NOMO-1 treated with dmso at 0.1 percent for 144 hours (cell line): Measurements from ENCODE around the gene TMPRSS3.

Source experiments
- DNase-seq: peaks from one replicate; lab custom pipeline; 2025; ENCODE audit not compliant: unreplicated experiment; lab: John Stamatoyannopoulos, UW

The TMPRSS3 gene

DNA sequence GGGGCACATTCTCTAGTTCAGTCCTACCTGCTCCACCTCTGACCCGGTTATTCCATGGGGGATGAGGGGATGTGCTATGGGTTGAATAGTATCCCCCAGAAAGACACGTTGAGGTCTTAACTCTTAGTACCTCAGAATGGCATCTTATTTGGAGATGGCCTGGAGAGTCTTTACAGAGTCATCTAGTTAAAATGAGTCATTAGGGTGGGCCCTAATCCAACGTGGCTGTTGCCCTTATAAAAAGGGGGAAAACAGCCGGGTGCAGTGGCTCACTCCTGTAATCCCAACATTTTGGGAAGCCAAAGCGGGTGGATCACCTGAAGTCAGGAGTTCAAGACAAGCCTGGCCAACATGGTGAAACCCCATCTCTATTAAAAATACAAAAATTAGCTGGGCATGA lies 5.7 kb downstream of the TMPRSS3 start:
- no peak for DNase-seq

DNA sequence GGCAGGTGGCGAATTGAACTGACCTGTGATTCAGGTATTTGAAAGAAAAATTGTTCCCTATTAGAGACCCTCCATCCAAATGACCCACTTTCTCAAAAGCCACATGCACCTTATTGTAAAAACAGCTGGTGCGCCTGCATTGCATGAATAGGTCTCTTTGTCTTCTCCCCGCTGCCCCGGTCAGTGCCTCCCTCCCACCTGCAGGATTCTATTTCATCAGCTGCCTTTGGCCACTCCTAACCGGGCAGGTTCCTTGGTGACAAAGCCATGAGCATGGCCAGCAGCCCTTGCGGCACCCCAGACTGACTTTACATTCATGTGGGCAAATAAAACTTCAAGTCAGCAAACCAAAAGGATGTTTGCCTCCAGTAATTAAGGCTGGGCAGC lies 6.4 kb downstream of the TMPRSS3 start:
- DNase-seq, result no peak

- no peak for DNase-seq
Measured at GRCh38 chr21:42388740-42389448, 7.0 kb downstream of the TMPRSS3 start.

GRCh38 chr21:42387843-42388340 lies 8.0 kb downstream of the TMPRSS3 start:
- DNase-seq, result no peak

GRCh38 chr21:42387164-42387563 lies 8.7 kb downstream of the TMPRSS3 start:
- no peak for DNase-seq

- DNase-seq, result no peak
Measured at GRCh38 chr21:42386034-42386591, 9.7 kb downstream of the TMPRSS3 start.

DNA sequence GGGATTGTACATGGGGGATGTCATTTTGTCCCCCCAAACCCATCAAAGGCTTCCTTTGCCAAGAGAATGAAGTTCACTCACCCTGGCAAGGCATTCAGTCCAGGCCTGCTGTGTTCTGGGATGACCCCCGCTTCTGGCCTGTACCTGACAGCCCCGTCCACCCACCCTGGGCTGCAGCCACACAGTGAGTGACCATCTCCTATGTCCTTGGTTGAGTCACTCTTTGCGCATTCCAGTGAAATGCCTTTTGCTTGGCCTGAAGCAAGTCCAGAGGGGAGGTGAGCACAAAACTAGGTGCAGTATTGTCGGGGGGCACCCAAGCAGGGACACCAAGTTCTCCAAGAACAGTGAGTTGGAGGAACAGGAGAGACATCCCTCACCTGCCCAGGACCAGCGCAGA lies 10.2 kb downstream of the TMPRSS3 start:
- DNase-seq, result no peak

DNA sequence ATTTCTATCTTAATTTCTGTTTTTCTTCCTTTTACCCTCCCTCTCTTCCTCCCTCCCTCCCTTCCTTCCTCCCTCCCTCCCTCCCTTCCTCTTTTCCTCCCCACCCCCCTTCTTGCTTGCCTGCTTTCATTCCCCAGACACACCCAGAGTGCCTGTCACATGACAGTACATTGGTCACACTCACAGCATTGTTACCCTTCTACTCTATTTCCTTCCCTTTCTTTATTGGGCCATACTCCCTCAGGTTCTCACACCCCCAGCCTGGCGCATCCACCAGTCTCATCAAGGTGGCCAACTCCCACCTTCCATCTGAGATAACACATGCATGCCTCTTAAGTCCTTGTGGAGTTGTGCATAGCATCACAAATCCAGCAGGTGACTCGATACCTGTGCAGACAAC lies 10.9 kb downstream of the TMPRSS3 start:
- DNase-seq, result no peak

GRCh38 chr21:42384156-42384945 lies 11.5 kb downstream of the TMPRSS3 start:
- DNase-seq, result no peak

DNA sequence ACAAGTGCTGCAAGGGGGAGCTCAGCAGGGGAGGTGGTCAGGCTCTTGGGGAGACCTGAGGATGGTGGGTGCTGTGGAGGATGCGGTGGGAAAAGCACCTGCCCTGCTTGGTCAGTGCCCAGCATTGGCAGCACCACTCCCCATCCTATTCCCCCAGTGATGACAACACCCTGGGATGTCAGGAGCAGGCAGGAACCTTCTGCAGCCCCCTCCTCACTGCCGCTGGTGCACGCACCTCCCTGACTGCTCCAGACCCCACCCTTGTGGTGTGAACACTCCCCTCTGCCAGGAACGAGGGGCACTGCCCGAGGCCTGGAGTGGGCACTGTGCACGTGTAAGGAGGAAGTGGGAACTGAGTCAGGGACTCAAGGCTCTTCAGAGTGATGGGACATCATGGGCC lies 12.5 kb downstream of the TMPRSS3 start:
- DNase-seq, result no peak

DNA sequence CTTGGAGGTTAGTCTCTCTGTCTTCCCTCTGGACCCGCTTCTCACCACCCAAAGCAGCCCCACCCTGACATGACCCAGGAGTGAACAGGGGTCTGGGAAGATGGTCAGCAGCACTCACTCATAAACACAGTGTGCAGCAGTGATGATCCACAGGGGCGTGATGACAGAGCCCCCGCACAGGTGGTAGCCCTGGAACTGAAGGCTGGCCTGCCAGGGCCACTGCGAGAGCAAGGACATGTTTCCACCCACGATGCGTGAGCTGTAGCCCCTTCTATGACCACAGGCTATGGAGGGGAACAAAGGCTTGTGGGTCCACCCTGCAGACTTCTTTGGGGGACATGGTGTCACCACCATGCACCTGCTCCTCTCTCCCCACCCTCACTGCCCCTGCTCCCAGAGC lies 12.9 kb downstream of the TMPRSS3 start:
- no peak for DNase-seq

GRCh38 chr21:42381347-42381984 lies 14.4 kb downstream of the TMPRSS3 start:
- peak; percentile 10 for DNase-seq

DNA sequence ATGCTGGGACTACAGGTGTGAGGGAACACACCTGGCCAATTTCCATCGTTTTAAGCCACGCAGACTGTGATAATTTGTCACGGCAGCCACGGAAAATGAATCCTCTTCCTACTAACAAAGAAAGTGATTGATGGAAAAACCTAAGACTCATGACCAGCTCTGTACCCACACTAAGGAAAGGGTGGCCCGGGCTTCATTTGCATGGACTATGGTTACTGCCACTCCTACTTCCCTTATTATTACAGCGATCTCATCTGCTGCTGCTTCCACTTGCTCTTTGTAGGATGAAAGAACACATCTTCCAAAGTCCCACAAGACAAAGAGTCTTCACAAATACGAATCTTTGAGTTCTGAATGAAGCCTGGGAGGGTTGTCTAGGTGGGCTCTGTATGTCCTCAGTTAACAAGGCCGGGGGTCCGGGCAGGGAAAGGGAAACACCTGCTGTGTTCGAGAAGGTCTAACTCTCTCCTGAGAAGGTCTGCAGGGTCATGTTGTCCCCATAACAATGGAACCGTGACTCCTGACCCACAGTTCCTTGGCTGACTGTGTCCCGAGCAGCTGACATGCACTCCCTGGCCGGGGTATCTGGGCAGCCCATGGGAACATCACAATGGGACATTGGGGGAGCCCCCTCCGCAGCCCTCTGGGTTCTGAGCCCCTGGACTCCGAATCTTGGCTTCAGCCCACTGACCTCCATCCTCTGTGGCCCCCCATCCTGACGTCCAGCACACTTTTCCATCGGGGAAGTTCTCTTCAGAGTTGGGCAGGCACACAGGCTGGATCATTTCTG lies 16.2 kb downstream of the TMPRSS3 start:
- no peak for DNase-seq

- DNase-seq, result no peak
Measured at GRCh38 chr21:42378418-42378817, 17.4 kb downstream of the TMPRSS3 start.

- no peak for DNase-seq
Measured at GRCh38 chr21:42377951-42378340, 17.9 kb downstream of the TMPRSS3 start.

DNA sequence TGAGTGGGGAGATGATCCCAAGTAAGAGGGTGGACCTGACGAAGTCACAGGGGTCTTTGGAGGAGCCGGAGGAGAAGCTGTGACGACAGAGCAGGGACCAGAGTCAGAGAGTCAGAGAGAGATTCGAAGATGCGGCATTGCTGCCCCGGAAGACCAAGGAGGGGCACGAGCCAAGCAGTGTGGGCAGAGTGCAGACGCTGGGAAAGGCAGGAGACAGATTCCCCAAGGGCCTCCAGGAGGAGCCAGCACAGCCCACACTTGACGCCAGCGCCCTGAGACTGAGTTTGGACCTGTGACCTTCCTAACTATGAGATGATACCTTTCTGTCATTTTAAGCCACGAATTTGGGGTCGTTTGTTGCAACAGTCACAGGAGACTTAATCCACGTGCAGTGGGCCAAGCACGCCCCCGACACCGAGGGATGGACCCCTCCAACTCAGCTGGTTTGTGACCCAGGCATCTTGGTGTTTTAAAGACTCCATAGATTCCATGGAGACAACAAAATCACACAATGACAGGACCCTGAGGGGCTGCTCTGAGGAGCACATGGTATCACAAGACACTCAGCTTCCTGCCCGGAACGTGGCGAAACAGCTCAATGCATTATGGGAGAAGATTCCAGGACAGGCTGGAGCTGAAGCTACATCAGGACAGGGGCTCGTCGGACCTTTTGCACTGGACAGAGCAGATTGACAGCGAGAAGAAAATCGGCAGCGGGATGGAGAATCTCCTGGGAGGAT lies 18.5 kb downstream of the TMPRSS3 start:
- DNase-seq, result no peak

DNA sequence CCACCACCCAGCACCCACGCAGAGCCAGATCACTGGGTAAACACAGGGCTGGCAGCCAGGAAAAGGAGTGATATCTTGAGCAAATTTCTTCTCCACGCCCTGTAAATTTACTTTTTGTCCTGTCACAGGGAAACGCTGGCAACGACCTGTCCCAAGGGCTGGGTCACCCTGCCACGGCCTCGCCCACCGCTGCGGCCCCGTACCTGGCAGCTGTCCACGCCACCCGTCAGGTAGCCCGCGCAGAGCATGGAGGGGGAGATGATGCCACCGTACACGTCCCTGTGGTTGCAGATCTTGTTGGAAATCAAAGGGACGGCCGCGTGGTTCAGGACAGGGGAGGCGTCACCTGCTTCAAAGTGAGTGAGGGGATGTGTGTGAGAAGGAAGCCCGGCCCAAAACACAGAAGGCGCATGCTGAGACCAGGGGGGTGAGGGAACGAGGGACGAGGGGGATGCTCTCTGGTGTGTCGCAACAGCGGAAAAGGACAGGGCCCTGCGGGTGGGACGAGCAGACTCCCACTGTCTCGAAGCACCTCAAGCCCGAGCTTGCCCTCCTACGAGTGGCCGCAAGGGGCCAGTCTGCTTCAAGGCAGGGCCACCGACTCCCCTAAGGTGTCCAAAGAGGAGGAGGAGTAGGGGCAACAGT lies 19.4 kb downstream of the TMPRSS3 start:
- DNase-seq, result no peak

GRCh38 chr21:42375966-42376337 lies 19.9 kb downstream of the TMPRSS3 start:
- DNase-seq, result no peak

DNA sequence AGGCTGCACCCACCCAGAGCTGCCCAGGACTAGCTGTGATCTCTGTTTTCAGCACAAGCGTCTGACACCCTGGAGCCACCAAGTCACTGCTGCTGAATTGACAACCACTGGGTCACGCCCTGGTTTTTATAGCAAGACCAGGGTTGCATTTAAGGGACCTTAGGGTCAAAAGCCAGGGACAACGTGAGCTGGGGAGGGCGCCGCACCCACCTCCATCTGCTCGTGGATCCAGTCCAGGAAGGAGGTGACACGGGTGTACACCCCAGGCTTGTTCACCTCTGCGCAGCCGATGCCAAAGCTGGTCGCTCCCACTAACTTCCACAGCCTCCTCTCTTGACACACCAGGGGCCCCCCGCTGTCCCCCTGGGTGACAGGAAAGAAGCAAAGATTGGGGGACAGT lies 20.3 kb downstream of the TMPRSS3 start:
- no peak for DNase-seq
